RWPE1 (cell line): ENCODE measurements around the gene ARSH.

ENCODE experiments used
- CTCF ChIA-PET: fragments of 350-600 bp; sonication (Branson Sonifier 250); formaldehyde crosslinking; extraction: SDS; loops from one replicate; lab custom pipeline; 2021; lab: Yijun Ruan, JAX
- POLR2A ChIA-PET: fragments of 400-600 bp; formaldehyde crosslinking; extraction: SDS; loops from one replicate; lab custom pipeline; 2020; ENCODE audit warnings: antibody characterized with exemption; ENCODE audit not compliant: low non-redundant PET; lab: Yijun Ruan, JAX
- DNase-seq: peaks from one replicate; pipeline ENCODE4 v3.0.0; 2012; ENCODE audit warnings: low spot score
- H3K27ac ChIP-seq: fragments of 450-650 bp; 2 replicates; pipeline ENCODE4 v1.5.1; 2017
- TF ChIP-seq, protein P1 (sequence below): fragments of 450-650 bp; conservative IDR thresholded peaks from 2 replicates; pipeline ENCODE4 v1.5.1; 2017; ENCODE audit warnings: low read depth, mild to moderate bottlenecking

The ARSH gene

DNA sequence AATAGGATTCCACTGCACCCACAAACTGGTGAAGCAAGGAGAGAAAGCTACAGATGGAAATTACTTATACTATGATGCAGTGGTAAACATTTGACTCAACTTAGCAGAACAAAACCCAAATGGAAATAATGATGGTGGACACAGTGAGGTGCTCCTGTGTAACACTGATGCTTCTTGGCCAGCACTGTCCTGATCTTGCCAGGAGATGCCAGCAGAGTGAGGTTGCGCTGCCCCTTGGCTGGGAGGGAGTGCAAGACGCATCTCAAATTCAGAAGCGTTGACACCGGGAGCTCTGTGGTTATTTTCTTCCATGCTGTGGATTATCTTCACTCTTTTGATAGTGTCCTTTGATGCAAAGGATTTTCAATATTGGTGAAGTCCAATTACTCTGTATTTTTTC is 22.0 kb upstream of the ARSH start:
- TF ChIP-seq, protein P1, sequence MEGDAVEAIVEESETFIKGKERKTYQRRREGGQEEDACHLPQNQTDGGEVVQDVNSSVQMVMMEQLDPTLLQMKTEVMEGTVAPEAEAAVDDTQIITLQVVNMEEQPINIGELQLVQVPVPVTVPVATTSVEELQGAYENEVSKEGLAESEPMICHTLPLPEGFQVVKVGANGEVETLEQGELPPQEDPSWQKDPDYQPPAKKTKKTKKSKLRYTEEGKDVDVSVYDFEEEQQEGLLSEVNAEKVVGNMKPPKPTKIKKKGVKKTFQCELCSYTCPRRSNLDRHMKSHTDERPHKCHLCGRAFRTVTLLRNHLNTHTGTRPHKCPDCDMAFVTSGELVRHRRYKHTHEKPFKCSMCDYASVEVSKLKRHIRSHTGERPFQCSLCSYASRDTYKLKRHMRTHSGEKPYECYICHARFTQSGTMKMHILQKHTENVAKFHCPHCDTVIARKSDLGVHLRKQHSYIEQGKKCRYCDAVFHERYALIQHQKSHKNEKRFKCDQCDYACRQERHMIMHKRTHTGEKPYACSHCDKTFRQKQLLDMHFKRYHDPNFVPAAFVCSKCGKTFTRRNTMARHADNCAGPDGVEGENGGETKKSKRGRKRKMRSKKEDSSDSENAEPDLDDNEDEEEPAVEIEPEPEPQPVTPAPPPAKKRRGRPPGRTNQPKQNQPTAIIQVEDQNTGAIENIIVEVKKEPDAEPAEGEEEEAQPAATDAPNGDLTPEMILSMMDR: no peak
- DNase-seq: no peak
- ChIA-PET POLR2A (no interaction called here), CTCF (interaction anchor here (0.6 kb wide), 1 partner anchor 16 kb away, joined by 5 read pairs; no protein-coding TSS in a partner anchor)
- H3K27ac ChIP-seq: no peak overlapping the region

DNA sequence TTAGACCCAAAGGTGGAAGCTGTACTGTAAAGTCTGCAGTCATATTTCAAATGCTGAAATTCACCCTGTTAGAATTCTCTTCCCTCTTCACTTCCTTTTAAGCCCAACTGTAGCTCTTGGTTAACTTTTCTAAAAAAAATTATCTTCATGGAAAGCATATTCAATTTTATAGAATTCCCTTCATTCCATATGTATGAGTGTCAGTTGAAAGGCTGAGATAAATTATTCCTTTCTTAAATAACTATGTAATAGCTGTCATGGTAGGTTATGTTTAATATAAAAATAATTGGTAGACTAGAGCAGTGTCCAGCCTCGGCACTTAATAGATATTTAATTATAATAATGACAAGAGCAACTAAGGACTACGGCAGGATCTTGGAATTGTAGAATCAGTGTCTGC is 16.8 kb upstream of the ARSH start:
- POLR2A ChIA-PET: no interaction called here
- TF ChIP-seq, protein P1: no peak
- CTCF ChIA-PET: interaction anchor here (0.6 kb wide), 1 partner anchor 820 kb away, joined by 3 read pairs; no protein-coding TSS in a partner anchor
- no peak for DNase-seq
- no peak overlapping the region for H3K27ac ChIP-seq

DNA sequence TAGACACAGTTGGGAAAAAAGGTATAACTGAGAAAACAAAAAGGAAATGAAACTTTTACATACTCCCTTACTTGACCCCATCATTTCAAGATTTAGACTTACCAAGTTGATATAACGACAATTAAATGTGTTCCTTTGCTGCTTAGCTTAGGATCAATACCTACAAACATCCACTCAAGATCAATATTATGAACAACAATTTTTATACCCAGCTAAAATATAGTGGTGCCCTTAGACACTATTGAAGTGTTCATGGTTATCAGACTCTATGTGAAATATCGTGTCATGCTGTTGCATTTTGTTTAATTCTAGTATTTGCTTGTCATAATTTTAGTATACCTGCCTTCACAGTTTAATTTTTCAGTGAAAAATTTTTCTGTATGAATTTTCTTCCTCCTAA is 4.2 kb downstream of the ARSH start:
- no peak for DNase-seq
- no peak overlapping the region for H3K27ac ChIP-seq
- TF ChIP-seq, protein P1: no peak
- ChIA-PET CTCF (no interaction called here), POLR2A (no interaction called here)

DNA sequence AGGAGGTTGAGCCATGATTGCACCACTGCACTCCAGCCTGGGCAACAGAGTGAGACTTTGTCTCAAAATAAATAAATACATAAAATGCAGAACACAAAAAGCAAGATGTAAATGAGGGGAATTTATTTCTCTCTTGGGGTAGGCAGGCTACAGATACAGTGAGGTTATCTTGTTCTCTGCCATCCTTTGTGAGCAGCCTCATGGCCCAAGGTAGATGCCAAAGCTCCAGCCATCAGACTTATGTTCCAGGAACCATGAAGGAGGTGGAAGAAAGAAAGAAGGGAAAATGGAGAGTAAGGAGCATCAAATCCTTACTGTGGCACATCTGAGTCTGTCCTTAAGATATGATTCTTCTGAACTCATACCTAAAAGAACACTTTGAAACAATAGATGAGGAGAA is 11.1 kb downstream of the ARSH start:
- H3K27ac ChIP-seq: no peak overlapping the region
- DNase-seq: no peak
- POLR2A ChIA-PET: no interaction called here
- CTCF ChIA-PET: interaction anchor here (0.7 kb wide), 1 partner anchor 229 kb away, joined by 3 read pairs; no protein-coding TSS in a partner anchor
- TF ChIP-seq, protein P1: no peak

DNA sequence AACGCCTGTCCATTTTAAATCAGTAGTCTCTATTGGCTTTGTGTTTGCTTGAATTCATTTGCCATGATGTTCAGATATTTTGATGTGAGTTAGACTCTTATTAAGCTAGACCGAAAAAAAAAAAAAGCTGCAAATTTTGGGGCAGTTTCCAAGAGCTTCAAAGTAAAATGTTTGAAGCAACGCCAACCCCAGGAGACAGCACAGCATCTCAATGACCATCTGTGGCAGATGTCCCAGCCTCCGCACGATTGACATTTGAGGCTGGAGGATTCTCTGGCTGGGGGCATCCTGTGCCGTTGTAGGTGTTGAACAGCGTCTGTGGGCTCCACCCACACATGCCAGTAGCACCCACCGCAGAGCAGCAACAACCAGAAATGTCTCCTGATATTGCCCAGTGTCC is 17.8 kb downstream of the ARSH start:
- DNase-seq: no peak
- TF ChIP-seq, protein P1: no peak
- CTCF ChIA-PET: no interaction called here
- no peak overlapping the region for H3K27ac ChIP-seq
- POLR2A ChIA-PET: no interaction called here

DNA sequence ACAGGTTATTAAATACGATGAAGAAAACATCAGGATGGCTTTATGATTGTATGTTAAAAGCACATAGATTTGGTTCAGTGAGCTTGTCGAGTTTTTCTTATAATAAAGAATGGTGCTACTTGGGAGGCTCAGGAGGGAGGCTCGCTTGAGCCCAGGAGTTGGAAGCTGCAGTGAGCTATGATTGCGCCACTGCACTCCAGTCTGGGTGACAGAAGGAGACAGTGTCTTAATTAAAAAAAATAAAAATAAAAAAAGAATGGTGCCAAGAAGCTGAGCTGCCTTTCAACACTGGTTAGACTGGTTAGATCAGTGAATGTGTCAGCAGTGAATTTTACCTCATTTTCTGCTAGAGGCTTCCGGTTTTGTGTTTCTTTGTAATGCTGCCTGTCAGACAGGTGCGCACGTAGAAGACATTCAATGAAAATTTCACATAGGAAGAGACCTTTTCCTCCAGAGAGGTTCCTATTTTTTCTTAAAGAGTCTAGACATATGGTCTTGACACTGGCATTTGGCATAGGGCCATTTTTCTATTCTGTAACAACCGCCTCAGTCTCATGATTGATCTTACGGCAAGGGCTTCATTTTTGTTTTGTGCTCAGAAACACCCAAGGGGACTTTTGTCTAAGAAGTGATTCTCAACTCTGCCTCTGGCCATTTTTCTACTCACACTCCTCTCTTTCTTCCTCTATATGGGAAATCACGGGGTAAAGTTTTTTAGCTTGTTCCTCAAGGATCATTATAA is 19.9 kb downstream of the ARSH start:
- ChIA-PET CTCF (interaction anchor here (0.6 kb wide), 1 partner anchor 70 kb away, joined by 6 read pairs; no protein-coding TSS in a partner anchor), POLR2A (no interaction called here)
- TF ChIP-seq, protein P1: no peak
- H3K27ac ChIP-seq: no peak overlapping the region
- peak; percentile 27 for DNase-seq
